Left renal cortex interstitium (tissue), 4 donors: ENCODE measurements around the gene C1R. TPM values are rescaled to one million over a fixed set of nuclear protein-coding genes. Genes with fewer than 3 reads are reported as not detected.
"Not testable (repeated sequence)": the region's sequence is repeated elsewhere in the genome, so short reads cannot be mapped to it uniquely, and the experiment has no call there.

Experiments
- DNase-seq, 4 donors: peaks; one replicate each; pipeline ENCODE4 v3.0.0-alpha.2; 2013; ENCODE audit warnings: low read depth in 4 of 4, low spot score in 2 of 4, missing footprints in 1 of 4
- polyA plus RNA-seq, 4 donors: library from polyadenylated mRNA; unstranded; fragments of 120-200 nt; gene quantifications; one replicate each; pipeline ENCODE4 v1.2.1, GENCODE V29; 2013; ENCODE audit not compliant: insufficient read length in 4 of 4

Gene C1R
- polyA plus RNA-seq, 4 donors, result 33.6 to 63.4 (median 45.5) TPM

- no peak for DNase-seq
These were observed 22.9 kb downstream of the C1R start for GRCh38 chr12:7069386-7069785.

GRCh38 chr12:7068994-7069346 is 23.3 kb downstream of the C1R start:
- DNase-seq, result no peak

GRCh38 chr12:7068240-7068993 is 23.8 kb downstream of the C1R start:
- DNase-seq, result no peak

GRCh38 chr12:7067096-7067495 is 25.1 kb downstream of the C1R start:
- DNase-seq, result no peak

DNA sequence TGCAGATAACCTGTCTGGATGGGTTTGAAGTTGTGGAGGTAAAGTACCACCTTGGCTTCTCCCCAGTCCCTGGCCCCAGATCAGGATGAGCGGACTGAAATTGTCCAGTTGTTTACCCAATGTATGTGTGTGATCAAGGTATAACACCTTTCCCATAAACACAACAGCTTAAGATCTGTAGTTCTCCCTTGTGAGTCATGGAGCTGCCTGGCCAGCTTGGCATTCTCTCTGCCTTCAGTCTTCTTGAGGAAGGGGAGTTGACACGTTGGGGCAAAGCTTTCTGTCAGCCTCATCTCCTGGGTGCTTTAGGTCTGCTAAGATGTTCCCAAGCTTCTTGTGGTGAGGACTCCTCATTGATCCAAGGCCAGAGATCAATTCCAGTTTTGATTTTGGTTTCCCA is 25.6 kb downstream of the C1R start:
- DNase-seq, result no peak

GRCh38 chr12:7065073-7065623 is 27.1 kb downstream of the C1R start:
- DNase-seq, result no peak

GRCh38 chr12:7064516-7064915 is 27.7 kb downstream of the C1R start:
- no peak for DNase-seq

GRCh38 chr12:7061596-7061995 is 30.6 kb downstream of the C1R start:
- no peak for DNase-seq

DNA sequence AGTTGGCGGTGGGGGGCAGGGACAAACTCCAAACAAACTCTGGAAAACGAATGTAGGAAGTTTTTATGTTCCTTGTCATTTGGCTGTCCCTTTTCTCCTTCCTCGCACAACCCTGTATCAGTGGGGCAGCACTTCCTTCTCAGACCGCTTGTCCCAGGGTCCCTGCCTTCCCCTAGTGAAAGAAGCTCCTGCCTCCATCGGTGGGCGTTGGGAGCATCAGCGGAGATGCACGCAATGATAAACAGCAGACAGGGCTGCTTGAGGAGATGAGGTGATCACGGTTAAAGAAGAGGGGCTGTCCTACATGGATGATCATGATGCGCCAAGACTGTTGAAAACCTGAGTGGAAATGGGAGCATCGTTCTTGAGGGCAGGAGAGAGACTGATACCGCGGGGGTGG is 31.1 kb downstream of the C1R start:
- DNase-seq, result no peak

DNA sequence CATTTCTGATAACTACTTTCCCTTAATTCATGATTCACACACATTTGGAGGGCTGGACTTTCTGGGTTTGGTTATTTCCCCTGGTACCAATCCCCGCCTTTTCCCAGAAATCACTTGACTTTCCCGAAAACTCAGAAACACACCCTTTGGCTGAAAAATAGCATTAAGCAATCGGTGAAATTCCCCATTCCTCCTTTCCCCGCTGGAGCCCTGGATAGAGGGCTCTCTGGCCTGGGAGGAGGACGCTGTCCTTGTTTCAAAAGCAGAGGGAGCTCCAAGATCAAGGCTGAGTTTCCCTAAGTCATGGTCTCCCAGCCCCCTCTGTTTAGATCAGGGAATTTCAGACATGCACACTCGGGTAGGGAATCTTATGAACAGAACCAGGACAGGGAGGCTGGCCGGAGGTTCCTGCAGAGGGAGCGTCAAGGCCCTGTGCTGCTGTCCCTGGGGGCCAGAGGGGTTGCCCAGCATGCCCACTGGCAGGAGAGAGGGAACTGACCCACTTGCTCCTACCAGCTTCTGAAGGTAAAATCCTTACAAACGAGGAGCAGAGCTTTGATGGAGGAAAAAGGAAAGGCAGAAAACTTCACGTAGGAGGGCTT is 31.8 kb downstream of the C1R start, which contains the start of gene C1S:
C1S (plus strand) TSS at position 366 of the 602 bp plus-strand sequence. CDS start 1,195 bp downstream, outside the sequence.
- DNase-seq, result peak; percentile 57 to 79 (median 64)

- DNase-seq, result no peak
These were observed 32.5 kb downstream of the C1R start for GRCh38 chr12:7059780-7060179.

DNA sequence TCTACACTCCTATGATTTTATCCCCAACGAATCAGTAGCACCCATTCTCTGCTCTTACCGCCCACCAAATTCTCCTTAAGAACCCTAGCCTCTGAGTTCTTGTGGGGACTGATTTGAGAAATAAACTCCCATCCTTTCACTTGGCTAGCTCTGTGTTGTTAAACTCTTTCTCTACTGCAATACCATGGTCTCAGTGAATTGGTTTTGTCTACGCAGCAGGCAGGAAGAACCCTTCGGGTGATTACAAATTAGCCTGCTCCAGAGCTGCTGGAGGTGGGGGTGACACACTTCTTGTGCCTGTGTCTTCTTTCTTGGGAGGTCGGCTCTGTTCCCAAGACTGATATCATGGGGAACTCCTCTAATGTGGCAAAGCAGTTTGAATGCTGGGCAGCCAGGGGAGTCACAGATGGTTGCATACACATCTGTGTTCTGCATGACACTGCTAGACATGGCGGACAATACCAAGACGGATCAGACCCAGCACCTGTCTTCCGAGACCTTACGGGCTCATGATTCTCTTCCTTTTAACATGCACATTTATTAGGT is 33.3 kb downstream of the C1R start:
- no peak for DNase-seq

- no peak for DNase-seq
These were observed 33.9 kb downstream of the C1R start for GRCh38 chr12:7058163-7058845.

DNA sequence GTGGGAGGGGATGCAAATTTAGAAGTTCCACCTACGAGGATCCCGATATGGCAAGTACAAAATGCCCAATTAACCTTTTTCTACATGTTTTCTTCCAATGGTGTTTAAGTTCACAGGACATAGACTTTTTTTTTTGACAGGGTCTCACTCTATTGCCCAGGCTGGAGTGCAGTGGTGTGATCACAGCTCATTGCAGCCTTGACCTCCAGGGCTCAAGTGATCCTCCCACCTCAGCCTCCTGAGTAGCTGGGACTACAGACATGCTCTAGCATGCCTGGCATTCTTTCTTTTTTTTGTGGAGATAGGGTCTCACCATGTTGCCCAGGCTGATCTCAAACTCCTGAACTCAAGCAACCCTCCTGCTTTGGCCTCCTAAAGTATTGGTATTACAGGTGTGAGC is 36.5 kb downstream of the C1R start:
- DNase-seq, result not testable (repeated sequence)

- DNase-seq, result no peak
These were observed 37.3 kb downstream of the C1R start for GRCh38 chr12:7054925-7055324.

- DNase-seq, result not testable (repeated sequence)
These were observed 42.3 kb downstream of the C1R start for GRCh38 chr12:7049973-7050372.

DNA sequence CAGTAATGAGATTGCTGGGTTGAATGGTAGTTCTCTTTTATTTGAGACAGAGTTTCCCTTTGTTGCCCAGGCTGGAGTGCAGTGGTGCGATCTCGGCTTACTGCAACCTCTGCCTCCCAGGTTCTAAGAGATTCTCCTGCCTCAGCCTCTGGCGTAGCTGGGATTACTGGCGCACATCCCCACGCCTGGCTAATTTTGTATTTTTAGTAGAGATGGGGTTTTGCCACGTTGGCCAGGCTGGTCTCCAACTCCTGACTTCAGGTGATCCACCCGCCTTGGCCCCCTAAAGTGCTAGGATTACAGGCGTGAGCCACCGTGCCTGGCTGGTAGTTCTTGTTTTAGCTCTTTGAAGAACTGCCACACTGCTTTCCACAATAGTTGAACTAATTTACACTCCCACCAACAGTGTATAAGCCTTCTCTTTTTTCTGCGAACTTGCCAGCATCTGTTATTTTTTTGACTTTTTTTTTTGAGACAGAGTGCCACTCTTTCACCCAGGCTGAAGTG is 42.7 kb downstream of the C1R start:
- DNase-seq, result not testable (repeated sequence)

DNA sequence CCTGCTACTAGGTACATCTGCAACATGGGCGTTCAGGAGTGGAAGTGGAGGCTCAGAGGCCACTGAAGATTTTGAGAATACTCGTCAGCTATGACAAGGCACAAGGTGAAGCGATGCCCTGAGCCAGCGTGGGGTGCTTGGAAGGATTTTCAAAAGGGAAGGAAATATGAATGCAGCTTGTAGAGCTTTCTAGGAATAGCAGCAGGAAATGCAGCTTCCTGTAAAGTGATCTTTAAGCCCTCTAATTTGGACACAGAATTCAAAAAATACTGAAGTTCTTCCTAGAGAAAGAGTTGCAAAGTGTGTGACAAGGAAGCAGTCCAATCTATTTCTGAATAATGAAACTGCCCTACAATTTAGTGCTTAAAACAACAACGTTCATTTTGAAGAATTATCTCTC is 44.9 kb downstream of the C1R start:
- no peak for DNase-seq

GRCh38 chr12:7046383-7047105 is 45.7 kb downstream of the C1R start:
- DNase-seq, result no peak

- DNase-seq, result no peak
These were observed 46.3 kb downstream of the C1R start for GRCh38 chr12:7045913-7046312.
